H9 (cell line): ENCODE data around the gene DPYD. TPM values are rescaled to one million over a fixed set of nuclear protein-coding genes. Genes with fewer than 3 reads are reported as not detected.

Source experiments
- DNase-seq: peaks from one replicate; pipeline ENCODE4 v3.0.0-alpha.2; 2017
- H2AFZ ChIP-seq: one replicate; pipeline ENCODE4 v1.6.1; 2013; ENCODE audit warnings: mild to moderate bottlenecking, low read length, control low read depth, moderate library complexity
- H2AK5ac ChIP-seq: 2 replicates; pipeline ENCODE4 v1.6.1; 2013; ENCODE audit warnings: low read length, control low read depth, mixed read lengths; ENCODE audit not compliant: insufficient read length
- H2BK120ac ChIP-seq: one replicate; pipeline ENCODE4 v1.6.1; 2013; ENCODE audit warnings: low read depth, mild to moderate bottlenecking, low read length, control low read depth, inconsistent platforms; ENCODE audit not compliant: poor library complexity, severe bottlenecking
- H2BK12ac ChIP-seq: 2 replicates; pipeline ENCODE4 v1.6.1; 2013; ENCODE audit warnings: low read length, control low read depth, mixed read lengths, low read depth; ENCODE audit not compliant: insufficient read length
- H2BK15ac ChIP-seq: 2 replicates; pipeline ENCODE4 v1.6.1; 2013; ENCODE audit warnings: low read depth, low read length, control low read depth
- H2BK20ac ChIP-seq: one replicate; pipeline ENCODE4 v1.6.1; 2013; ENCODE audit warnings: low read depth, mild to moderate bottlenecking, low read length, control low read depth, inconsistent platforms; ENCODE audit not compliant: poor library complexity, severe bottlenecking
- H2BK5ac ChIP-seq: 2 replicates; pipeline ENCODE4 v1.6.1; 2013; ENCODE audit warnings: low read length, control low read depth, mixed read lengths; ENCODE audit not compliant: insufficient read length
- H3K14ac ChIP-seq: 2 replicates; pipeline ENCODE4 v1.6.1; 2013; ENCODE audit warnings: low read length, control low read depth; ENCODE audit not compliant: insufficient read depth
- H3K18ac ChIP-seq: 2 replicates; pipeline ENCODE4 v1.6.1; 2013; ENCODE audit warnings: low read depth, mild to moderate bottlenecking, mixed read lengths, low read length, control low read depth; ENCODE audit not compliant: insufficient read length
- H3K23ac ChIP-seq: 2 replicates; pipeline ENCODE4 v1.6.1; 2013; ENCODE audit warnings: low read length, control low read depth, mixed read lengths, low read depth; ENCODE audit not compliant: insufficient read length
- H3K23me2 ChIP-seq: 2 replicates; pipeline ENCODE4 v1.6.1; 2013; ENCODE audit warnings: low read depth, mild to moderate bottlenecking, mixed read lengths, low read length, control low read depth; ENCODE audit not compliant: insufficient read length, poor library complexity, severe bottlenecking
- H3K27ac ChIP-seq: 2 replicates; pipeline ENCODE4 v1.5.1; 2013; ENCODE audit warnings: low read length, control low read depth, mixed read lengths, low read depth; ENCODE audit not compliant: insufficient read length
- H3K27me3 ChIP-seq: 2 replicates; pipeline ENCODE4 v1.6.1; 2013; ENCODE audit warnings: low read length, control low read depth, inconsistent platforms; ENCODE audit not compliant: insufficient read depth
- H3K4ac ChIP-seq: 2 replicates; pipeline ENCODE4 v1.6.1; 2013; ENCODE audit warnings: low read depth, mild to moderate bottlenecking, control low read depth, inconsistent platforms, low read length, moderate library complexity
- H3K4me1 ChIP-seq: 2 replicates; pipeline ENCODE4 v1.6.1; 2013; ENCODE audit warnings: low read length, control low read depth, inconsistent platforms; ENCODE audit not compliant: insufficient read depth
- H3K4me2 ChIP-seq: 2 replicates; pipeline ENCODE4 v1.6.1; 2013; ENCODE audit warnings: low read length, control low read depth, mixed read lengths; ENCODE audit not compliant: insufficient read length, insufficient read depth
- H3K56ac ChIP-seq: 2 replicates; pipeline ENCODE4 v1.6.1; 2013; ENCODE audit warnings: low read depth, mild to moderate bottlenecking, mixed read lengths, low read length, control low read depth; ENCODE audit not compliant: insufficient read length
- H3K79me1 ChIP-seq: 2 replicates; pipeline ENCODE4 v1.6.1; 2013; ENCODE audit warnings: low read depth, mild to moderate bottlenecking, moderate library complexity, low read length, control low read depth, inconsistent platforms; ENCODE audit not compliant: insufficient read depth, poor library complexity, severe bottlenecking
- H3K79me2 ChIP-seq: 2 replicates; pipeline ENCODE4 v1.6.1; 2013; ENCODE audit warnings: low read length, control low read depth, inconsistent platforms; ENCODE audit not compliant: insufficient read depth
- H3K9ac ChIP-seq: 2 replicates; pipeline ENCODE4 v1.6.1; 2013; ENCODE audit warnings: low read length, control low read depth, mixed read lengths; ENCODE audit not compliant: insufficient read length; ENCODE audit errors: extremely low read depth
- H3K9me3 ChIP-seq: one replicate; pipeline ENCODE4 v1.6.1; 2013; ENCODE audit warnings: low read depth, low read length, inconsistent platforms; ENCODE audit not compliant: control insufficient read depth
- H3T11ph ChIP-seq: one replicate; pipeline ENCODE4 v1.6.1; 2013; ENCODE audit warnings: mild to moderate bottlenecking, low read length, control low read depth, inconsistent platforms
- H4K20me1 ChIP-seq: one replicate; pipeline ENCODE4 v1.6.1; 2013; ENCODE audit not compliant: control insufficient read depth, insufficient read length, insufficient read depth
- H4K5ac ChIP-seq: 2 replicates; pipeline ENCODE4 v1.6.1; 2013; ENCODE audit warnings: low read depth, mild to moderate bottlenecking, mixed read lengths, low read length, control low read depth; ENCODE audit not compliant: insufficient read length
- H4K8ac ChIP-seq: replicated peaks from 2 replicates; pipeline ENCODE4 v1.6.1; 2013; ENCODE audit warnings: low read length, control low read depth, mixed read lengths, low read depth; ENCODE audit not compliant: insufficient read length
- H4K91ac ChIP-seq: 2 replicates; pipeline ENCODE4 v1.6.1; 2013; ENCODE audit warnings: low read depth, mild to moderate bottlenecking, moderate library complexity, mixed read lengths, low read length, control low read depth; ENCODE audit not compliant: insufficient read length
- H3K27ac Mint-ChIP-seq, 3 experiments: 2 replicates in 2 of 3; 3 replicates in 1 of 3; pipeline ENCODE4 v1.8.0; 2020 to 2021; ENCODE audit warnings: mixed read lengths in 3 of 3, mild to moderate bottlenecking in 1 of 3, moderate library complexity in 1 of 3
- H3K27me3 Mint-ChIP-seq: 2 replicates; pipeline ENCODE4 v1.8.0; 2021; ENCODE audit warnings: low read depth, mild to moderate bottlenecking, moderate library complexity, mixed read lengths
- H3K36me3 Mint-ChIP-seq, 3 experiments: 2 replicates in 2 of 3; 3 replicates in 1 of 3; pipeline ENCODE4 v1.8.0; 2020 to 2021; ENCODE audit warnings: low read depth in 3 of 3, mixed read lengths in 3 of 3; ENCODE audit not compliant: insufficient read depth in 1 of 3
- H3K4me1 Mint-ChIP-seq, 2 experiments: 2 replicates each; pipeline ENCODE4 v1.8.0; 2020; ENCODE audit warnings: mixed read lengths in 2 of 2
- H3K4me3 Mint-ChIP-seq, 2 experiments: 2 replicates in 1 of 2; 3 replicates in 1 of 2; pipeline ENCODE4 v1.8.0; 2020 to 2021; ENCODE audit warnings: mild to moderate bottlenecking in 2 of 2, mixed read lengths in 2 of 2, moderate library complexity in 1 of 2
- H3K9me3 Mint-ChIP-seq, 2 experiments: 2 replicates in 1 of 2; 3 replicates in 1 of 2; pipeline ENCODE4 v1.8.0; 2020; ENCODE audit warnings: mild to moderate bottlenecking in 2 of 2, mixed read lengths in 2 of 2, moderate library complexity in 1 of 2
- CTCF ChIP-seq: fragments of 200-600 bp; sonication (generic); conservative IDR thresholded peaks from 3 replicates; pipeline ENCODE4 v1.8.0; 2021; ENCODE audit warnings: antibody characterized with exemption, mild to moderate bottlenecking
- WGBS: extraction: QIAGEN DNeasy Blood & Tissue Kit; methylation state at CpG from one replicate; pipeline ENCODE4 v1.1.7; 2013; ENCODE audit warnings: missing lambda C conversion rate, low lambda C conversion rate, mixed read lengths; ENCODE audit not compliant: insufficient read length; ENCODE audit errors: extremely low coverage; 5-methylcytosine and 5-hydroxymethylcytosine counted together
- total RNA-seq: library from RNA; stranded (reverse); gene quantifications from 2 replicates; pipeline ENCODE4 v1.2.1, GENCODE V29; 2021

The DPYD gene
- total RNA-seq, 1 experiment from 2014 or later: 0.37 TPM

GRCh38 chr1:97918961-97919360 is 1.9 kb downstream of the DPYD start:
- Histone ChIP-seq H3K79me1 (no peaks in the 10 kb centered on the region), H3K14ac (no peak overlapping the region), H2AK5ac (no peak overlapping the region), H4K20me1 (no peaks in the 10 kb centered on the region), H3K27ac (no peak overlapping the region), H4K5ac (no peak overlapping the region), H3K4ac (no peak overlapping the region), H3K79me2 (no peaks in the 10 kb centered on the region), H2BK20ac (no peak overlapping the region), H3K4me2 (no peak overlapping the region), H3K18ac (no peak overlapping the region), H4K91ac (no peak overlapping the region), H2BK12ac (no peak overlapping the region), H3K23ac (no peak overlapping the region), H3T11ph (no peak overlapping the region), H2AFZ (no peak overlapping the region), H3K23me2 (peaks cover 3% of the 10 kb centered on the region), H3K27me3 (no peaks in the 10 kb centered on the region), H3K4me1 (no peaks in the 10 kb centered on the region), H2BK15ac (no peak overlapping the region), H2BK120ac (no peak overlapping the region), H4K8ac (no peak overlapping the region), H3K56ac (no peak overlapping the region), H3K9ac (no peak overlapping the region), H3K9me3 (no peaks in the 10 kb centered on the region), H2BK5ac (no peak overlapping the region)
- TF ChIP-seq CTCF: no peak
- Mint-ChIP-seq H3K36me3 (no peaks in the 10 kb centered on the region), H3K4me1 (peaks cover 11 to 15% of the 10 kb centered on the region in 2 experiments), H3K27me3 (peaks cover 23% of the 10 kb centered on the region), H3K4me3 (no peak overlapping the region), H3K9me3 (no peaks in the 10 kb centered on the region), H3K27ac (no peak overlapping the region)
- DNase-seq: no peak
- no CpG with 5 or more reads among the region's 1 CpG for WGBS
